Gastrocnemius medialis (tissue), 4 donors: Measurements from ENCODE around the gene NEK2. TPM values are rescaled to one million over a fixed set of nuclear protein-coding genes. Genes with fewer than 3 reads are reported as not detected.
"Not testable (repeated sequence)": the region's sequence is repeated elsewhere in the genome, so short reads cannot be mapped to it uniquely, and the experiment has no call there.

Source experiments
- ATAC-seq, 2 donors: fragments of 150-250 bp; one replicate each; pipeline ENCODE4 v1.9.1; 2016
- DNase-seq, 2 donors: peaks; one replicate each; pipeline ENCODE4 v3.0.0-alpha.2; 2019
- H3K27ac ChIP-seq, 4 donors: fragments of 200-600 bp; sonication (generic); 1 replicate in 1 of 4; 2 replicates in 3 of 4; pipeline ENCODE4 v1.5.1; 2016 to 2018; ENCODE audit warnings: mild to moderate bottlenecking in 2 of 4, moderate library complexity in 1 of 4
- H3K27me3 ChIP-seq, 3 donors: fragments of 200-600 bp; sonication (generic) in 2 of 3; 1 replicate in 1 of 3; 2 replicates in 2 of 3; pipeline versions ENCODE4 v1.5.1 to v1.6.0; 2016 to 2019; ENCODE audit warnings: mild to moderate bottlenecking in 1 of 3, moderate library complexity in 1 of 3
- H3K36me3 ChIP-seq, 2 donors: fragments of 200-600 bp; sonication (generic) in 1 of 2; one replicate each; pipeline ENCODE4 v1.5.1; 2017 to 2018
- H3K4me1 ChIP-seq, 2 donors: fragments of 200-600 bp; sonication (generic) in 1 of 2; one replicate each; pipeline ENCODE4 v1.5.1; 2016 to 2017; ENCODE audit warnings: mild to moderate bottlenecking in 2 of 2
- H3K4me3 ChIP-seq, 4 donors: fragments of 200-600 bp; sonication (generic) in 3 of 4; 1 replicate in 1 of 4; 2 replicates in 3 of 4; pipeline ENCODE4 v1.5.1; 2016 to 2019; ENCODE audit warnings: mild to moderate bottlenecking in 2 of 4
- H3K9me3 ChIP-seq, 3 donors: fragments of 200-600 bp; sonication (generic) in 2 of 3; 1 replicate in 1 of 3; 2 replicates in 2 of 3; pipeline ENCODE4 v1.5.1; 2016 to 2019
- POLR2A ChIP-seq, 2 donors: fragments of 450-650 bp; IDR thresholded peaks; one replicate each; pipeline ENCODE4 v1.6.1; 2017; ENCODE audit warnings: antibody characterized with exemption in 2 of 2, mild to moderate bottlenecking in 2 of 2, moderate library complexity in 2 of 2
- in situ Hi-C, 4 donors: fragments of 200-750 bp; cut with MboI; loops; one replicate each; pipeline versions ENCODE4 v1.15.0 to v1.8.0; 2017; ENCODE audit warnings: low sequenced_read_pairs in 4 of 4
- intact Hi-C: fragments of 100-400 bp; cut with DNase I; formaldehyde crosslinking; loops from one replicate; pipeline ENCODE4 v1.15.1; 2023; ENCODE audit warnings: low total_unique reads
- total RNA-seq, 4 donors: library from RNA; depleted of rRNA; stranded (reverse); fragments of >200 nt; gene quantifications; one replicate each; pipeline versions ENCODE4 v1.1.0 to v1.2.3, GENCODE V29; 2016
- TF ChIP-seq, protein P1 (sequence below), 5 experiments: fragments of 450-650 bp in 3 of 5; fragments of 200-600 bp in 2 of 5; sonication (generic) in 2 of 5; IDR thresholded peaks in 4 of 5; conservative IDR thresholded peaks in 1 of 5; 1 replicate in 4 of 5; 2 replicates in 1 of 5; pipeline ENCODE4 v1.5.1; 2016 to 2019; ENCODE audit warnings: antibody characterized with exemption in 5 of 5, mild to moderate bottlenecking in 3 of 5, moderate library complexity in 3 of 5

The NEK2 gene
- total RNA-seq, 4 donors from 2014 or later: not detected

DNA sequence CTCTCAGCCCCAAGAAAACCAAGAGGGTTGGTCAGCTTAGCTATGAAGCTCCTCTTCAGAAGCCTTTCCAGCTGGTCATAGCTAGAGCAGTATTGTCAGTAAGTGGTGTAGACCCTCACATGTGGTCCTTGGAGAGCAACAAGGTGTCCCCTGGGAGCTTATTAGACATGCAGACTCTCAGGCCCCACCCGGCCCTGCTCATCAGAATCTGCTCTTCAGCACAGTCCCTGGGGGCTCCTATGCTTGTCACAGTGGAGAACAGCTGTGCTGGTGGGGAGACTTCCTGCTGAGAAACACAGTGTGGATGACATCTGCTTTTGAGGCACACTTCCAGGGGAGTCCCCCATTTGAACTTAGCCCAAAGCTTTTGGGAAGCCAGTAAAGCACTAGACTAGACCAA is 21.9 kb upstream of the NEK2 start:
- H3K4me3 ChIP-seq: no peak overlapping the region
- no peaks in the 10 kb centered on the region for H3K9me3 ChIP-seq
- H3K27ac ChIP-seq: no peak overlapping the region
- in situ Hi-C loops (loop anchor here in 2 of 4 donors (25.0 kb wide), 3 partner anchors 315 to 740 kb away; partner anchors contain the start of genes DTL (in 1 of the 2), INTS7 (in 1 of the 2) and NENF (in 1 of the 2)), intact Hi-C loops (no loop called here)
- no peaks in the 10 kb centered on the region for H3K4me1 ChIP-seq
- no peaks in the 10 kb centered on the region for H3K27me3 ChIP-seq
- TF ChIP-seq, protein P1, sequence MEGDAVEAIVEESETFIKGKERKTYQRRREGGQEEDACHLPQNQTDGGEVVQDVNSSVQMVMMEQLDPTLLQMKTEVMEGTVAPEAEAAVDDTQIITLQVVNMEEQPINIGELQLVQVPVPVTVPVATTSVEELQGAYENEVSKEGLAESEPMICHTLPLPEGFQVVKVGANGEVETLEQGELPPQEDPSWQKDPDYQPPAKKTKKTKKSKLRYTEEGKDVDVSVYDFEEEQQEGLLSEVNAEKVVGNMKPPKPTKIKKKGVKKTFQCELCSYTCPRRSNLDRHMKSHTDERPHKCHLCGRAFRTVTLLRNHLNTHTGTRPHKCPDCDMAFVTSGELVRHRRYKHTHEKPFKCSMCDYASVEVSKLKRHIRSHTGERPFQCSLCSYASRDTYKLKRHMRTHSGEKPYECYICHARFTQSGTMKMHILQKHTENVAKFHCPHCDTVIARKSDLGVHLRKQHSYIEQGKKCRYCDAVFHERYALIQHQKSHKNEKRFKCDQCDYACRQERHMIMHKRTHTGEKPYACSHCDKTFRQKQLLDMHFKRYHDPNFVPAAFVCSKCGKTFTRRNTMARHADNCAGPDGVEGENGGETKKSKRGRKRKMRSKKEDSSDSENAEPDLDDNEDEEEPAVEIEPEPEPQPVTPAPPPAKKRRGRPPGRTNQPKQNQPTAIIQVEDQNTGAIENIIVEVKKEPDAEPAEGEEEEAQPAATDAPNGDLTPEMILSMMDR (IDR thresholded peaks at IDR 0.05 in 4 of 5, conservative IDR thresholded peaks at IDR 0.05 in 1 of 5): no peak
- TF ChIP-seq POLR2A (IDR thresholded peaks at IDR 0.05): no peak
- H3K36me3 ChIP-seq: no peaks in the 10 kb centered on the region
- DNase-seq: no peak
- ATAC-seq: no peak

DNA sequence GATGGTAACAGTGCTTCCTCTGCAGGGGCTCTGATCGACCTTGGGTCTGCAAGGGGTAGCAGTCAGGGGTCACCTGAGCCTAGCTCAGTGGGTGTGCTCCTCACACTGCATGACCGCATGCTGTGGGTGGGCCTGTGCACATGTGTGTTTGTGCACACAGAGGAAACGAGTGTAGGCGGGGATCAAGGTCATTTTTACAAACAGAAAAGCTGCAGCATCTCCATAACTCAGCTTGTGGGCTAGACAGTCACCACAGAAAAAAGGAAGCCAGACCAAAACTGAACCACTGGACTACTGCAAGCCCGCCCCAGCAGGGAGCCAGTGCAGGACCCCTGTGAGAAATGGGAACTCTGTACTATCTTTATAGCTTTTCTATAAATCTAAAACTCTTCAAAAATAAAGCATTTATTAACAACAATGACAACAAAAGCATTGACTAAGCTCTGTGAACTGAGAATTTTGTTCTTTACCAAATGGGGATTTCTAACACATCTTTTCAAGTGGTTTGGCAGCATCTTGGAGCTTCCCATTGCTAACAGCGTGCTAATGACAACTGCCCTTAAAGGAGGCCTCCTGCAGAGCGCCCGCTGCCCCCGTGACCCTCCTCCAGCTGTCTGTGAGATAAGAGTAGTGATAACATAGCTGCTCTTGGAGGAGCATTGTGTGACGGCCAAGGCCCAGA is 19.9 kb upstream of the NEK2 start:
- Histone ChIP-seq H3K4me1 (no peaks in the 10 kb centered on the region), H3K27ac (no peak overlapping the region), H3K27me3 (no peaks in the 10 kb centered on the region), H3K4me3 (no peak overlapping the region), H3K36me3 (no peaks in the 10 kb centered on the region), H3K9me3 (no peaks in the 10 kb centered on the region)
- in situ Hi-C loops: loop anchor here in 2 of 4 donors (25.0 kb wide), 3 partner anchors 317 to 742 kb away; partner anchors contain the start of genes DTL (in 1 of the 2), INTS7 (in 1 of the 2) and NENF (in 1 of the 2)
- DNase-seq (no peak), ATAC-seq (no peak)
- no peak for TF ChIP-seq POLR2A (IDR thresholded peaks at IDR 0.05)
- TF ChIP-seq, protein P1 (IDR thresholded peaks at IDR 0.05 in 4 of 5, conservative IDR thresholded peaks at IDR 0.05 in 1 of 5): no peak
- intact Hi-C loops: no loop called here

DNA sequence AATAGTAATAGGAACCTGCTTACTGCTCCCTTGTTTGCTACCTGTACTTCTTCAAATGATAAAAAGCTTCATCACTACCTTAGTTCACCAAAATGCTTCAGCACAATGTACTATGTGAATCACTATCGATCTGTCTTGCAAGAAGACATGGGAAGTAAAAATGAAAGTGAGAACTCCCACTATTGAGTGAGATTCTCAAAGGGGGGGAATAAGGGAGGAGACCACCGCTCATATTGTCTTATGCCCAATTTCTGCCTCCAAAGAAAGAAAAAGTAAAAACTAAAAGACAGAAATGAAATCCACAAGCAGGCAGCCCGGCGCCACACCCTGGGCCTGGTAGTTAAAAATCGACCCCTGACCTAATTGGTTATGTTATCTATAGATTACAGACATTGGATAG is 18.5 kb upstream of the NEK2 start:
- H3K27ac ChIP-seq, H3K4me1 ChIP-seq, DNase-seq, H3K4me3 ChIP-seq, intact Hi-C loops, H3K36me3 ChIP-seq, H3K9me3 ChIP-seq, H3K27me3 ChIP-seq, ATAC-seq: not testable (repeated sequence)
- in situ Hi-C loops: loop anchor here in 2 of 4 donors (25.0 kb wide), 3 partner anchors 318 to 743 kb away; partner anchors contain the start of genes DTL (in 1 of the 2), INTS7 (in 1 of the 2) and NENF (in 1 of the 2)

DNA sequence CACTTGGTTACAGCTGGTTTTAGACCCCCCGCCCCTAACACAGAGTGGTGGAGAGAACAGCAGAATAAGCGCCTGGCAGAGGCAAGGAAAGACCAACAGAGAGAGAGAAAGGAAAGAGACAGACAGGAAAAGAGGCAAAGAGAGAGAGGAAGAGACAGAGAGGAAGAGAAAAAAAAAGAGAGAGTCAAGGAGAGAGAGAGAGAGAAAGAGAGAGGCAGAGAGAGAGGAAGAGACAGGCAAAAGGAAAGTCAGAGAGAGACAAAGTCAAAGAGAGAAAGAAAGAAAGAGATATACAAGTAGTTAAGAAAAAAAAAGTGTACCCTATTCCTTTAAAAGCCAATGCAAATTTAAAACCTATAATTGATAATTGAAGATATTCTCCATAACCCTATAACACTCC is 13.0 kb upstream of the NEK2 start:
- H3K36me3 ChIP-seq: no peaks in the 10 kb centered on the region
- in situ Hi-C loops: loop anchor here in 2 of 4 donors (10.0 to 25.0 kb wide), 4 partner anchors 146 to 749 kb away; partner anchors contain the start of genes DTL (in 1 of the 2), INTS7 (in 1 of the 2), LPGAT1 (in 1 of the 2) and NENF (in 1 of the 2)
- DNase-seq (no peak), ATAC-seq (no peak)
- H3K4me3 ChIP-seq: no peak overlapping the region
- H3K4me1 ChIP-seq: no peaks in the 10 kb centered on the region
- no peak overlapping the region for H3K27ac ChIP-seq
- H3K27me3 ChIP-seq: no peaks in the 10 kb centered on the region
- TF ChIP-seq, protein P1 (IDR thresholded peaks at IDR 0.05 in 4 of 5, conservative IDR thresholded peaks at IDR 0.05 in 1 of 5): no peak
- TF ChIP-seq POLR2A (IDR thresholded peaks at IDR 0.05): no peak
- intact Hi-C loops: no loop called here
- H3K9me3 ChIP-seq: no peaks in the 10 kb centered on the region

DNA sequence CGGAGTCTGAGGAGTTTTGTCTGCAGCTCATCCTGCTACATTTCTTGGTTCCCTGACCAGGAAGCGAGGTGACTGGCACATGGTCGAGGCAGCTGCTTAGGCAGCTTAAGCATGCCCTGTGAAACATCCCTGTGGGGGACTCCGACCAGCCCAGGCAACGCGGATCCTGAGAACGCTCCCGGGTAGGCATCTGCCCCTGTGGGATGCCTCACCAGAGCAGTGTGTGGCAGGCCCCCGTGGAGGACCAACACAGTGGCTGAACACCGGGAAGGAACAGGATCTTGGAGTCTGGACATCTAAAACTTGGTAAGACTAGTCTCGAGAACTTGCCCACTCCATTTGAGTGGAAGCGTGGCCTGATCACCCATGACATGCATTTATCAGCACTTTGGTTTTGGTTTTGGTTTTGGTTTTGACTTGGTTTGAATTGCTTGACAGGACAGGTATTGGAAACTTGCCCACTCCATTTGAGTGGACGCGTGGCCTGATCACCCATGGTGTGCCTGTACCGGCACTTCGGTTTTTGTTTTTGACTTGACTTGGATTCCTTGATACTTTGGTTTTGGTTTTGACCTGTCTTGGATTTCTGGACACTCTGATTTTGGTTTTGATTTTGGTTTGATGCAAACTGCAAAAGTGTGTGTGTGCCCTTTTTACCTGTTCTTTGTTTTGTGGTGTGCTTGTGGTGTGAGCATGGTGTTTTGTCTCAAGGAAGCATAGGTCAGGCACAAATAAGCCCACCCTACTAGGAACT is 12.2 kb upstream of the NEK2 start:
- H3K9me3 ChIP-seq: no peaks in the 10 kb centered on the region
- H3K4me1 ChIP-seq: no peaks in the 10 kb centered on the region
- no peaks in the 10 kb centered on the region for H3K27me3 ChIP-seq
- DNase-seq (no peak), ATAC-seq (no peak)
- H3K4me3 ChIP-seq: no peak overlapping the region
- no peaks in the 10 kb centered on the region for H3K36me3 ChIP-seq
- no peak overlapping the region for H3K27ac ChIP-seq
- no peak for TF ChIP-seq POLR2A (IDR thresholded peaks at IDR 0.05)
- TF ChIP-seq, protein P1 (IDR thresholded peaks at IDR 0.05 in 4 of 5, conservative IDR thresholded peaks at IDR 0.05 in 1 of 5): no peak
- intact Hi-C loops: no loop called here
- in situ Hi-C loops: loop anchor here in 2 of 4 donors (10.0 to 25.0 kb wide), 4 partner anchors 147 to 750 kb away; partner anchors contain the start of genes DTL (in 1 of the 2), INTS7 (in 1 of the 2), LPGAT1 (in 1 of the 2) and NENF (in 1 of the 2)
